Stimulated activated CD4-positive, alpha-beta T cell treated with anti-CD3 and anti-CD28 coated beads, Interleukin-4, amount 100 ng/mL, for 1 hour (primary cell): Measurements from ENCODE around the gene GRM7.

Source experiments
- DNase-seq: peaks from one replicate; pipeline ENCODE4 v3.0.0-alpha.2; 2020

The GRM7 gene

GRCh38 chr3:7249493-7250076, 388.7 kb downstream of the GRM7 start:
- DNase-seq = no peak

DNA sequence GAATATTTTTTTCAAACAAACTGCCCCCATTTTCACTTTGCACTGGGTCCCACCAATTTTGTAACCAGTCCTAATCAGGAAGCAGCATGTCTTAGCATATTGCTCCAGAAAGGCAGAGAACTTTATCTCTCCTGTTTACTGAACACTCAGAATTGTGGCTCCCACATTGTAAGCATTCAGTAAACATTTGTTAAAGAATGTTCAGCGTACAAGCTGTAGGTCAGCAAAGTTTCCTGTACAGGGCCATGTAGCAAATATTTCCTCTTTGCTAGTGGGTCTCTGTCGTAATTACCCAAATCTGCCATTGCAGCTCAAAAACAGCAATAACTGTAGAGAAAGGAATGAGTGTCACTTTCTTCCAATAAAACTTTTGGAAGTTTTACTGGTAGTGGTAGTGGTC, 393.3 kb downstream of the GRM7 start:
- no peak for DNase-seq

- DNase-seq = no peak
Observed at GRCh38 chr3:7260975-7261374, 400.1 kb downstream of the GRM7 start.

GRCh38 chr3:7263347-7264195, 402.7 kb downstream of the GRM7 start:
- DNase-seq = no peak

DNA sequence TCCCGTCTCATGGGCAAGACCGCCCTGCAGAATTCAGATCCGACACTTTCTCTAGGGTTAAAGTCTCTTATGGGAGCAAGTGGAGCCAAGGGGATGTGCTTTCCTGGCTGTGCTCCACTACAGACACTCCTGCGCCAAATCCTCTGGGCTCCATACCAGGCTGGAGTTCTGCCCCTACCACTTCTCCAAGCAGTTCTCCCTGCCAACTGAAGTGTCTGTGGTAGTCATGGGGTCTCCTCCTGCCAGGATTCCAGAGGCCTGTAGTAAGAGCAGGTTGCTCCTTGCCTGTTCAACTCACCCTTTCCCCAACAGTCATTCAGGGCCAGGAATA, 403.2 kb downstream of the GRM7 start:
- no peak for DNase-seq

- DNase-seq = no peak
Observed at GRCh38 chr3:7265736-7266135, 404.8 kb downstream of the GRM7 start.

GRCh38 chr3:7266551-7266950, 405.6 kb downstream of the GRM7 start:
- no peak for DNase-seq

GRCh38 chr3:7270731-7271130, 409.8 kb downstream of the GRM7 start:
- DNase-seq = no peak

- DNase-seq = no peak
Observed at GRCh38 chr3:7271631-7272030, 410.7 kb downstream of the GRM7 start.

- DNase-seq = no peak
Observed at GRCh38 chr3:7272203-7272602, 411.3 kb downstream of the GRM7 start.

- no peak for DNase-seq
Observed at GRCh38 chr3:7275396-7275795, 414.5 kb downstream of the GRM7 start.

- no peak for DNase-seq
Observed at GRCh38 chr3:7280318-7280717, 419.4 kb downstream of the GRM7 start.

GRCh38 chr3:7282988-7283387, 422.1 kb downstream of the GRM7 start:
- DNase-seq = no peak

DNA sequence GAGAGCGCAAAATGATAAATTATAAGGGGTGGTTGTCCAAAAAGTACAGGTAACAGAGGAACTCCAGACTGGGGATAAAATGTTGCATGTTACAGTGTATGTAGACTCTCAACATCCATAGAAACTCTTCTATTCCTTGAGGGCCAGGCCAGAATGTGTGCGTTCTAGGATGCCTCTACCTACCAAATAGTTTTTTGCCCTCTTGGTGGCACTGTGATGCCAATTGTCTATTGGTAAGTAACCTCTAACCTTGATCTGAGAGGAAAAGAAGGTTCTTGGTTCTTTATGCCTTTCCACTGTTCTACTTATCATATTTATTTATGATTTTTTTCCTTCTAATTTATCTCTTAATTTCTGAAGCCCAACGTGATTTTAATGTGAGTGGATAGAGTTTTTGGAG, 424.6 kb downstream of the GRM7 start:
- DNase-seq = no peak

GRCh38 chr3:7288133-7288532, 427.2 kb downstream of the GRM7 start:
- no peak for DNase-seq

DNA sequence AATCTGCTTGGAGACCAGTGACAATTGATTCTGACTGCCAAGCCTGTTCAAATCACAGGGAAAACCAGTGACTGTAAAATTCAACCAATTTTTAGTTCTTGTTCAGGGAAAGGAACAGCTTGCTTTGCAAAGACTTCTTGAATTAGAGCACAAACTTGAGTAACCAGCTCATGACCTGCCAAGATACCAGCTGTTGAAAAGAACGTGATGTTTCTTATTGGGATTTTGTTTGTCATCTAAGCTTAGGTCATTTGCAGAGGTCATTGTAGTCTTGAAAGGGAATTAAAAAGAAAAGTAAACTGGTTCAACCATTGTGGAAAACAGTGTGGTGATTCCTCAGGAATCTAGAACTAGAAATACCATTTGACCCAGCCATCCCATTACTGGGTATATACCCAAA, 428.2 kb downstream of the GRM7 start:
- no peak for DNase-seq

DNA sequence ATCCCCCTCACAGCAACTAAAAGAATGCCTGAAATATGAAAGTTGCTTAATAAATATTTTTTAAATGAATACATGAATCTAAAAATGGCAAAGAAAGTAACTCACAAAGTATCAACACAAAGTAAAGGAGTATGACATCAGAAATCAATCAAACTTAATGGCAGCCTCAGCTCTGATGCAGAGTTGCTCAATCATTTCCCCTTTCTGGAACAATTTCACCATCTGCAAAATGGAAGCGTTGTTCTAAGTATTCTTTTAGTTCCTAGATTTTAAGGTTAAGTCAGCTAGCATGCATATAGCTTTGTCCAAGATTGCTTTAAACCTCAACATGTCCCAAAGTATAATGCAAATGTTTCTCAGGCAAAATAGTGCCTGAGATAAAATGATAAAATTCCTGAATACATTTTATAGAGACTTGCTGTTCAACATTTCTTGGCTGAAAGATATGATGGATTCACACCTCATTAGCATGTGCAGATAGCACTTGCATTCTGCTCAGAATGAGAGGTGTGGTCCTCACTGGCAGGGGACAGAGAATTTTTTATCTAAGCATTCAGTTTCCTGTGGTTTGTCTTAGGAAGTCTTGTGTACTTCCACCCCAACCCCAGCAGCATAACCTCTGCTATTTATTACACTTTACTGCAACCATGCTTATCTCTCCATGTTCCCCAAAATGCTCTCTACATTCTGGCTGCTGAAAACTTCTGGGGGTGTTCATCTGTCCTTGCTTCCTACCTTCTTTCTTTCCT, 429.3 kb downstream of the GRM7 start:
- no peak for DNase-seq

DNA sequence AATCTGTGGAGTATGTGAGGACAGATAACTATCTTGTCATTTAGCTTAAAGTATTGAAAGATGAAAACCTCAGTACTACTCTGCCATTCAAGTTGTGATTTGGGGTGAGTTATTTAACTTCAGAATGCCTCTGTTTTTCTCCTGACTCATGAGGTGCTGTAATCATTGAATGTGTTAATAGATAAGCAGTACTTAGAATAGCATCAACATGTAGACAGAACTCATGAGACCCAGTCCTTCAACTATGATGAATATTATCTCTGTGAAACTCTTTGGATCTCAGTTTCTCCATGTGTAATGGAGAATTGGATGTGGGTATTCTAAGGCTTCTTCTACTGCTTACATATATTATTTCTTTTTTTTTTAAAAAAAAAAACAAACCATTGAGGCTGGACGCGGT, 431.4 kb downstream of the GRM7 start:
- DNase-seq = no peak

DNA sequence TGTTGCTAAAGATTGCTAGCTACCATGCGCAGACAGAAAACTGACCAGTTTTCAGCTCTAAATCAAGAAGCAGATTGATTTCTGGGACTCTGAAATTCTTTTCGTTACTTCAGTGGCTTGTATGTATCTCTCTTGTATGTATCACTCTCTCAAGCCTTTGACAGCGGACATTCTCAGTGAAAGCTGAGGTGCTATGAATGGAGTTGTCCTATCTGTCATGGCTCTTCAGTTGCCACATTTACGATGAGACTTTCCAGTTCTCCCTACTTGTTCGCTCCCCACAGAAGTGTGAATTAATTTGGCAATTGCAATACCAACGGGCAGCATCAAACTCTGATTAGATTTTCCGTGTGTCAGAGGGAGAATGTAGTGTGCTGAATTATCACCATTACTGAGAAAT, 432.4 kb downstream of the GRM7 start:
- DNase-seq = no peak

DNA sequence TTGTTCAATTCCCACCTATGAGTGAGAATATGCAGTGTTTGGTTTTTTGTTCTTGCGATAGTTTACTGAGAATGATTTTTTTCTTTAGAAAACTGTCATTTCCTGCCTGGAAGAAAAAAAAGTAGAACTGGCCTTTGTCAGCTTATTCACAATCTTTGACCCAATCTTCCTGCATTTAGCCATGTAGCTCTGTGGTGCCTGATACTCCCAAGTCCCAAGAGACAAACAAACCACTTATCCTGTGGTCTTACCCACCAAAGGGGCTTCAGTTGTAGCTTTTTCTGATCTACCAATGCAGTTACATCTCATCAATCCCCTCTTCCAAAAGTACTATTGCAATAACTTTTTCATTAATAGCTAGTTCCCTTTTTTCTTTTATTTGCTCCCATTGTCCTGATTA, 444.6 kb downstream of the GRM7 start:
- DNase-seq = no peak

DNA sequence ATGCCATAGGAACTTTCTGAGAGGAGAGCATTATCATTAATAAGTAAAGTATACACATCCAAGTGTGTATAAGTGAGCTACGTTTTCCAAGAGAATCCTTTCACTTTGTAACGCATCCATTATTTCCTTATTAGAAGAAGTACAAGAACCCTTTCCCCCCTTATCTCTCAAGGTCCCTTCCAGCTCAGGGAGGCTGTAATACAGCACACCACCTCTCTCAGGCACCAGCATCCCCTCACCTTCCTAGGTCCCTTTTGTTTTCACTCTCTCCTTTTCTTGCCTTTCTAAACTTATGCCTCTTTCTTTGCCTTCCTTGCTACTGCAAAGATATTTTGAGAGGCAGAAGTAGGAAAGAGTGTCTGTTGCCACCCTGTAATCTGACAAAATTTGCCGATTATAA, 446.0 kb downstream of the GRM7 start:
- DNase-seq = no peak

- no peak for DNase-seq
Observed at GRCh38 chr3:7307410-7307809, 446.5 kb downstream of the GRM7 start.

DNA sequence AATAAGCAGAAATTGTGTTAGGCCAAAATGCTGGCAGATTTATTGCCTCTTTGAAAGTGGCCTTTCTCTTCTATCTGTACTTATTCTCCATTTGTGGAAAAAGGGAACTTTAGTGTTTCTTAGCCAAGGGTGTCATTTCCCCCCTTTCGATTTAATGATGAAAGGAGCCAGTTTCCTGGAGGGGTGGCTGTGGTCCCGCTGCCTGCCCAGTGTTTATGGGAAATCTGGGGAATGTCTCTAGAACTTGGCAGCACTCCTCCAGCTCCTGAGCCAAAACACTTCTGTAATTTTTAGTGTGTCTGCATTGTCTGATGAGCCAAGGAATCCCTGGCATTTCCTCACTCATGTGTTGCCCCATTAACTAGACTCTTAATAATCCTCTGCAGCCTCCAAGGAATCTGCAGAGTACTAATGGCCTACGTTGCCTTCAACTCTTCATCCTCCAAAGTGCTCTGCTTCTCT, 448.8 kb downstream of the GRM7 start:
- DNase-seq = no peak

- DNase-seq = no peak
Observed at GRCh38 chr3:7315037-7315436, 454.1 kb downstream of the GRM7 start.
